GM12878 (cell line): ENCODE results near the gene LTBP2. TPM values are rescaled to one million over a fixed set of nuclear protein-coding genes. Genes with fewer than 3 reads are reported as not detected.

Source experiments
- ATAC-seq: fragments of 200-7000 bp; cut with Tn5 transposase; 3 replicates; pipeline ENCODE4 v1.9.1; 2020; ENCODE audit warnings: mild to moderate bottlenecking, moderate library complexity
- BruUV-seq: library from RNA; stranded (reverse); fragments of 400-500 nt; replicated peaks from 2 replicates; lab custom pipeline; 2021; lab: Mats Ljungman, UMichigan
- CTCF ChIA-PET: fragments of 300-600 bp; sonication (Branson Sonifier 250); formaldehyde crosslinking; extraction: SDS; loops from one replicate; lab custom pipeline; 2021; ENCODE audit warnings: inconsistent platforms; lab: Yijun Ruan, JAX
- POLR2A ChIA-PET: fragments of 350-600 bp; formaldehyde crosslinking; extraction: SDS; loops from one replicate; lab custom pipeline; 2021; ENCODE audit warnings: inconsistent platforms; lab: Charles Lee
- RAD21 ChIA-PET: fragments of 300-600 bp; sonication (Branson Sonifier 250); formaldehyde crosslinking; loops from one replicate; lab custom pipeline; 2023; ENCODE audit warnings: antibody characterized with exemption; ENCODE audit not compliant: unreplicated experiment; lab: Charles Lee
- SMC1A ChIA-PET: fragments of 300-600 bp; sonication (Branson Sonifier 250); formaldehyde crosslinking; loops from one replicate; lab custom pipeline; 2023; ENCODE audit not compliant: unreplicated experiment, uncharacterized antibody; lab: Charles Lee
- DNase-seq: peaks from one replicate; pipeline ENCODE4 v3.0.0-alpha.2; 2011; ENCODE audit warnings: low read depth, low spot score
- FAIRE-seq: peaks from 3 replicates; lab custom pipeline; 2011; peaks lifted over from hg19 to GRCh38; lab: Jason Lieb, UNC
- H2AFZ ChIP-seq: 2 replicates; pipeline ENCODE4 v1.6.0; 2011; ENCODE audit warnings: low read depth, low read length, control low read depth; ENCODE audit not compliant: control insufficient read depth
- H3K27ac ChIP-seq: 2 replicates; pipeline ENCODE4 v1.5.1; 2011; ENCODE audit warnings: control low read depth; ENCODE audit not compliant: control insufficient read depth, insufficient read depth
- H3K27me3 ChIP-seq, 2 experiments: replicated peaks in 1 of 2; 2 replicates each; pipeline versions ENCODE4 v1.6.0 to v1.6.1; 2011; ENCODE audit warnings: low read length in 1 of 2; ENCODE audit not compliant: control insufficient read depth in 2 of 2, insufficient read depth in 2 of 2
- H3K36me3 ChIP-seq, 2 experiments: 2 replicates each; pipeline ENCODE4 v1.5.1; 2011; ENCODE audit warnings: low read length in 1 of 2; ENCODE audit not compliant: control insufficient read depth in 2 of 2, insufficient read depth in 2 of 2
- H3K4me1 ChIP-seq: 2 replicates; pipeline ENCODE4 v1.6.1; 2011; ENCODE audit warnings: mild to moderate bottlenecking, low read length, moderate library complexity, mixed read lengths; ENCODE audit not compliant: control insufficient read depth, insufficient read depth
- H3K4me2 ChIP-seq: 2 replicates; pipeline ENCODE4 v1.6.0; 2011; ENCODE audit warnings: control low read depth; ENCODE audit not compliant: control insufficient read depth, insufficient read depth
- H3K4me3 ChIP-seq: fragments of 200-600 bp; sonication (generic); 2 replicates; pipeline ENCODE4 v1.5.1; 2016
- H3K79me2 ChIP-seq: 2 replicates; pipeline ENCODE4 v1.6.0; 2011; ENCODE audit warnings: low read length; ENCODE audit not compliant: control insufficient read depth, insufficient read depth
- H3K9ac ChIP-seq: 2 replicates; pipeline ENCODE4 v1.8.0; 2011; ENCODE audit warnings: low read length, control low read depth, mixed read lengths; ENCODE audit not compliant: control insufficient read depth, insufficient read depth
- H3K9me3 ChIP-seq: replicated peaks from 3 replicates; pipeline ENCODE4 v1.5.1; 2011; ENCODE audit warnings: mild to moderate bottlenecking, low read length; ENCODE audit not compliant: control insufficient read depth, insufficient read depth
- H4K20me1 ChIP-seq: 2 replicates; pipeline ENCODE4 v1.6.0; 2011; ENCODE audit not compliant: control insufficient read depth, insufficient read depth
- EED ChIP-seq: sonication (generic); IDR thresholded peaks from 2 replicates; pipeline ENCODE4 v1.6.1; 2016; ENCODE audit warnings: antibody characterized with exemption, low read depth
- EP300 ChIP-seq, 2 experiments: fragments of 150-350 bp in 1 of 2; IDR thresholded peaks; 2 replicates each; pipeline ENCODE4 v1.6.1; 2011 to 2012; ENCODE audit warnings: low read depth in 2 of 2, low read length in 2 of 2, borderline replicate concordance in 1 of 2, improper control_type of control experiment in 1 of 2, inconsistent platforms in 1 of 2; ENCODE audit not compliant: control insufficient read depth in 1 of 2
- MTA3 ChIP-seq: IDR thresholded peaks from 2 replicates; pipeline ENCODE4 v1.6.1; 2012; ENCODE audit warnings: low read length, inconsistent platforms, borderline replicate concordance
- POU2F2 ChIP-seq: IDR thresholded peaks from 3 replicates; pipeline ENCODE4 v1.6.1; 2011; ENCODE audit warnings: low read depth, mild to moderate bottlenecking, low read length, borderline replicate concordance
- SIX5 ChIP-seq: IDR thresholded peaks from 2 replicates; pipeline ENCODE4 v1.6.1; 2011; ENCODE audit warnings: mild to moderate bottlenecking, low read depth, low read length, moderate library complexity; ENCODE audit not compliant: severe bottlenecking
- WGBS: methylation state at CpG from one replicate; pipeline ENCODE4 v1.1.6; 2016; ENCODE audit warnings: low lambda C conversion rate; ENCODE audit not compliant: insufficient replicate concordance, insufficient coverage; ENCODE audit errors: missing lambda C conversion rate; 5-methylcytosine and 5-hydroxymethylcytosine counted together
- in situ Hi-C: fragments of 300-500 bp; cut with MboI; formaldehyde crosslinking; loops from 9 replicates; pipeline ENCODE4 v1.14.3; 2018; ENCODE audit warnings: mixed read lengths
- intact Hi-C: fragments of 100-400 bp; cut with micrococcal nuclease; formaldehyde crosslinking; loops from one replicate; pipeline ENCODE4 v1.14.2; 2022; ENCODE audit not compliant: unreplicated experiment
- polyA plus RNA-seq, 11 experiments: library from polyadenylated mRNA; depleted of rRNA in 4 of 11; unstranded in 6 of 11; stranded (reverse) in 5 of 11; fragments of >200 nt; fragmentation: Nextera tagmentation in 4 of 11; fragmentation: Illumina TruSeq in 1 of 11; extraction: Ambion mirVana in 4 of 11; extraction: Trizol in 1 of 11; gene quantifications; 1 replicate in 1 of 11; 2 replicates in 10 of 11; pipeline versions ENCODE4 v1.2.1 to v1.2.3, GENCODE V29; 2011 to 2016; ENCODE audit warnings: inconsistent platforms in 2 of 11, missing spikeins in 2 of 11, low read depth in 1 of 11
- total RNA-seq, 4 experiments: library from RNA; depleted of rRNA in 3 of 4; stranded (reverse); fragments of >200 nt in 3 of 4; fragmentation: Illumina TruSeq in 1 of 4; extraction: Trizol in 1 of 4; gene quantifications; 2 replicates each; pipeline versions ENCODE4 v1.2.1 to v1.2.3, GENCODE V29; 2013 to 2021
- TF ChIP-seq, protein P1 (sequence below): IDR thresholded peaks from 2 replicates; pipeline ENCODE4 v1.6.1; 2012; ENCODE audit warnings: low read length, inconsistent platforms

LTBP2 gene
- total and polyA plus RNA-seq, 10 of the 15 experiments (the other 5 are each of a cell fraction or from before 2014, with no cell fraction given) = 0.03 to 0.23 (median 0.06) TPM; not detected in 1

- SMC1A ChIA-PET = no interaction called here
- no peaks in the 10 kb centered on the region for H3K36me3 ChIP-seq
- H3K4me2 ChIP-seq = no peak overlapping the region
- no peaks in the 10 kb centered on the region for H3K9me3 ChIP-seq
- no peaks in the 10 kb centered on the region for H4K20me1 ChIP-seq
- H3K79me2 ChIP-seq = no peaks in the 10 kb centered on the region
- intact Hi-C loops (no loop called here), in situ Hi-C loops (no loop called here)
- no peak overlapping the region for H3K9ac ChIP-seq
- DNase-seq (no peak), FAIRE-seq (no peak), ATAC-seq (no peak)
- H3K27ac ChIP-seq = no peak overlapping the region
- TF ChIP-seq EED = no peak
- no peak for TF ChIP-seq EP300 (IDR thresholded peaks at IDR 0.05; ENCODE audit: borderline replicate concordance in 1 of 2, control insufficient read depth in 1 of 2, low read depth in 2 of 2, low read length in 2 of 2)
- TF ChIP-seq SIX5 = no peak
- TF ChIP-seq, protein P1, sequence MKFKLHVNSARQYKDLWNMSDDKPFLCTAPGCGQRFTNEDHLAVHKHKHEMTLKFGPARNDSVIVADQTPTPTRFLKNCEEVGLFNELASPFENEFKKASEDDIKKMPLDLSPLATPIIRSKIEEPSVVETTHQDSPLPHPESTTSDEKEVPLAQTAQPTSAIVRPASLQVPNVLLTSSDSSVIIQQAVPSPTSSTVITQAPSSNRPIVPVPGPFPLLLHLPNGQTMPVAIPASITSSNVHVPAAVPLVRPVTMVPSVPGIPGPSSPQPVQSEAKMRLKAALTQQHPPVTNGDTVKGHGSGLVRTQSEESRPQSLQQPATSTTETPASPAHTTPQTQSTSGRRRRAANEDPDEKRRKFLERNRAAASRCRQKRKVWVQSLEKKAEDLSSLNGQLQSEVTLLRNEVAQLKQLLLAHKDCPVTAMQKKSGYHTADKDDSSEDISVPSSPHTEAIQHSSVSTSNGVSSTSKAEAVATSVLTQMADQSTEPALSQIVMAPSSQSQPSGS = no peak
- TF ChIP-seq MTA3 = no peak
- no peak for TF ChIP-seq POU2F2
- CTCF ChIA-PET = no interaction called here
- no peak overlapping the region for H3K4me3 ChIP-seq
- H3K27me3 ChIP-seq = no peaks in the 10 kb centered on the region; a peak in 1 of 4 replicates
- no peaks in the 10 kb centered on the region for H3K4me1 ChIP-seq
- RAD21 ChIA-PET = no interaction called here
- no TSS peak for BruUV-seq
- H2AFZ ChIP-seq = no peak overlapping the region
- POLR2A ChIA-PET = no interaction called here
- WGBS = 7% methylated on average over 9 of the region's 9 CpGs
Measured at GRCh38 chr14:74571441-74571841, 40.6 kb downstream of the LTBP2 start.

- POLR2A ChIA-PET = no interaction called here
- in situ Hi-C loops (no loop called here), intact Hi-C loops (no loop called here)
- no peaks in the 10 kb centered on the region; a peak in 1 of 4 replicates for H3K27me3 ChIP-seq
- H4K20me1 ChIP-seq = no peaks in the 10 kb centered on the region
- no peak overlapping the region for H3K27ac ChIP-seq
- H3K9me3 ChIP-seq = no peaks in the 10 kb centered on the region
- ATAC-seq (no peak), DNase-seq (no peak), FAIRE-seq (no peak)
- no peaks in the 10 kb centered on the region for H3K79me2 ChIP-seq
- no peak overlapping the region for H3K9ac ChIP-seq
- no TSS peak for BruUV-seq
- CTCF ChIA-PET = no interaction called here
- H3K4me3 ChIP-seq = no peak overlapping the region
- WGBS = 40% methylated on average over 5 of the region's 5 CpGs
- TF ChIP-seq EP300 (IDR thresholded peaks at IDR 0.05; ENCODE audit: borderline replicate concordance in 1 of 2, control insufficient read depth in 1 of 2, low read depth in 2 of 2, low read length in 2 of 2) = no peak
- no peaks in the 10 kb centered on the region for H3K36me3 ChIP-seq
- no peak overlapping the region for H2AFZ ChIP-seq
- H3K4me2 ChIP-seq = no peak overlapping the region
- no peaks in the 10 kb centered on the region for H3K4me1 ChIP-seq
- SMC1A ChIA-PET = no interaction called here
- RAD21 ChIA-PET = no interaction called here
Measured at GRCh38 chr14:74570696-74571095, 41.3 kb downstream of the LTBP2 start.
